GM19025 (cell line): ENCODE results near the gene HPS1.
"Not testable (repeated sequence)": the region's sequence is repeated elsewhere in the genome, so short reads cannot be mapped to it uniquely, and the experiment has no call there.

Experiments
- ATAC-seq: cut with Tn5 transposase; IDR thresholded peaks from one replicate; pipeline ENCODE4 v1.9.1; 2021; ENCODE audit warnings: mild to moderate bottlenecking, low read depth, moderate library complexity; ENCODE audit not compliant: unreplicated experiment

HPS1 gene

GRCh38 chr10:98396096-98397063 is 50.4 kb downstream of the HPS1 start:
- no peak for ATAC-seq

DNA sequence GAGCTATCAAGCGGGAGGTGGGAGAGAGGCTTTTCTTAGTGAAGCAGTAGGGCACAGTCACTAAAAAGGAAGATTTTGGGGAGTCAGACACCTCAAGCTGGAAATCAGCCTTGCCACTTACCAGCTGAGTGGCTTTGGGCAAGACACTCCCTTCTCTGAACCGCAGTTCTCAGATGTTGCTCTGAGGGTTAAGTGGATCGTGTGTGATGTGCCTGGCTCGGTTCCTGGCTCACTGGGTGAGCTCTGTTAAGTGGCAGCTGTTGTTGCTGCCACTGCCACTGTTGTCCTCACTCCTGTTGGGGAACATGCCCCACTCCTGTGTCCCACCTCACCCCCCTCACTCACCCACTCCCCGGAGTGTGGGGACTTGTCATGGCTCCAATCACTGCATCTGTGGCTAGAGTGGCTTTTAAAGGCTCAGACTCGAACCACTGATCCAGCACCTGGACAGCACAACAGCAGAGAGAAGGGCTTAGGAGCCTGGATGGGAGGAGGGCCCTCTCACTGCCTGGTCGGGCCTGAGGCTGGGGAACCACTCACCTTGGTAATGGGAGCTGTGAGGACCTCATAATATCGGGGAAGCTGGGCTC is 51.8 kb downstream of the HPS1 start:
- ATAC-seq, result no peak

GRCh38 chr10:98391578-98391991 is 55.1 kb downstream of the HPS1 start:
- no peak for ATAC-seq

- ATAC-seq, result no peak
Observed at GRCh38 chr10:98391065-98391464, 55.7 kb downstream of the HPS1 start.

GRCh38 chr10:98390406-98390805 is 56.3 kb downstream of the HPS1 start:
- no peak for ATAC-seq

- ATAC-seq, result no peak
Observed at GRCh38 chr10:98389398-98389797, 57.3 kb downstream of the HPS1 start.

DNA sequence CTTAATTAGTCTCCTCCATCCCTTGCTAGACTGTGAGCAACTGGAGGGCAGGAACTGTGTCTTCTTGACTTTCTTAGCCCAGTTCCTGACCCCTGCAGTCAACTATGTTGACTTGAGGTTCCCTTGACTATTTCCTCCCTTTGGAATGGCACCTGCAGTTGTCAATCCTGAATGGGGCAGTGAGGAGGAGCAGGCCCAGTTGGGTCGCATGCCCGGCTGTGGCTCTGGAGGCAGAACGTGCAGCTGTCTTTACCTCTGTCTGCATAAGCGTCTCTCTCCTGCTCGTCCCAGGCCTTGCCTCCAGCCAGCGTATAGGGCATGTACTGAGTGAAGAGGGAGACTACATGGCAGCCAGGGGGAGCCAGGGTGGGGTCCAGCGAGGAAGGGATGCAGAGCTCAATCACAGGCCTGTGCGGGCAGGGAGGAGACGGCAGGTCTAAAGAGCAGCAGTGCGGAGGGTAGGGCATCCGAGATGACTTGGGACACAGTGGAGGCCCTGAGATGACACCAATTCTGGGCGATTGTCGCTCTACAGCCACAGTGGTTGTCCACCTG is 58.6 kb downstream of the HPS1 start:
- ATAC-seq, result no peak

DNA sequence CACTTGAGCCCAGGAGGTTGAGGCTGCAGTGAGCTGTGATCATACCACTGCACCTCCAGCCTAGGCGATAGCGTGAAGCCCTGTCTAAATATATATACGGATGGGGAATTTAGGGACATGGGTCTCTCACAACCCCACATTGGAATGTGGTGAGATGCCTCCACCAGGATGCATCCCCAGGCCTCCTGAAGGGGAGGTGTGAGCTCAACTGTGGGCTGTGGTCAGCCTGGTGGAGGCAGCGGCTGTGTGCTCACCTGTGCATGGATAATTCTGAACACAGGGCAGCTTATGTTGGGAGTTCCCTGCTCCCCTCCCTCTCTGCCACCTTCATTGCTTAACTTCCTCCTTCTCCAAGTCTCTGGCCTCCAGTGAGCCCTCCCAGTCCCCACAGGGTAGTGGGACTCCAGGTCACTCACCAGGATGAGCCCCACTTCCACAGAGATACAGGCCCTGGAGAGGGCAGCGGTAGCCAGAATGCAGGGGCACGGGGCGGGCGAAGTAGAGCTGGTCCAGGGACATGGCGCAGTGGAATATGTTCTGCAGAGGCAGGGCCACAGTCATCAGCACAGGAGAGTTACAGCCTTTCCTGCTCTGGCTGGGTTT is 62.1 kb downstream of the HPS1 start:
- ATAC-seq, result no peak

- ATAC-seq, result no peak
Observed at GRCh38 chr10:98383869-98384268, 62.9 kb downstream of the HPS1 start.

GRCh38 chr10:98383134-98383667 is 63.5 kb downstream of the HPS1 start:
- not testable (repeated sequence) for ATAC-seq

DNA sequence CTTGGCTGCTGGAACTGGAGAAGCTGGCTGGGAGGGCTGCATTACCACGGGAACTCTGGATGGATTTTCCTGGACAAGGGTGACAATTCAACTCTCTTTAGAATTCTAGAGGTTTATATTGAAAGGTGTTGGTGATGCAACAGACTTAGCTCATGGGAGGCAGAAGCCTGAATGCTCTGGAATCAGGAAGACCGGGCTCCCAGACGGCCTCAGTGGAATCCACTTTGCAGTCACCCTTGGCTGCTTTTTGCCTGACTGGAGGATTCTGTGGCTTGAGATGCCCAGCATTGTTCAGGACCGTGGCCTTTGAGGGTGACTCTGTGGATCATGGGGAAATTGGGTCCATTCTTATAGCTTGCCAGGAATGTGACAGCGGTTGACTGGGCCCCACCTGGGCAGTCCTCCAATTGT is 64.0 kb downstream of the HPS1 start:
- ATAC-seq, result no peak

DNA sequence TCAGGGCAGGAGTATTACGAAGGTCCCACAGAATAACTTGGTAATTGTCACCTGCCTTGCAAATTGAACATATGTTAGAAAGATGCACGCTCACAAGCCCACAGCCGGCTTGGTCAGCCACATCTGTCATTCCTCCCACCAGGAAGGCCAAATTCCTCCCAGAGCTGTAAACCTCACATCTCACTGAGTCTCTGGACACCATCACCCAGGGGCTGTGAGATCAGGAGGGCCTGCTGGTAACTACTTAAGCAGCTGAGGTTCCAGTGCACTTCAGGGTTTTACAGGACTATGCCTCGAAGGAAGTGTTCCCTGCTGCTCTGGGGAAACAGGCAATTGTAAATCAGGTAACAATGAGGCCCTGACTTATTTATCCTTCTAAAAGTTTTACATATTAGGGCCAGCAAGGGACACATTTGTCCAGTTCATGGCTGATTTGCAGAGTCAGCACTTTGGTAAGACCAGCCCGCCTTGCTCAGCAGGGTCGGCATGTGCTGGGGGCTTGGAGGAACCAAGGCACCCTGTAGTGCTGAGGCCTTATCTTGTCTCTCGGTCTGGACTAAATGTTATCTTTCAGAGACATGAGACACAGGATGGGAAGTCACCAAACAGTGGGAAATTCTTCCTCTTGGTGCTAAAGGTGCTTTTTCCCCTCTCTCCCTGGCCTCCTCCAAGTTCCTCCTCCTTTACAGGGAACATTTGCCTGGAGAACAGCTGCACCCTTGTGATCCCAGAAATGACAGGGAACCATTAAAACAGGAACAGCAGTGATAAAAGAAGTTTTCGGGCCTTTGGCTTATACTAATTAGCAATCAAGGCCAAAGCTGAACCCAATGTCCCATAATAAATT is 66.0 kb downstream of the HPS1 start:
- no peak for ATAC-seq

DNA sequence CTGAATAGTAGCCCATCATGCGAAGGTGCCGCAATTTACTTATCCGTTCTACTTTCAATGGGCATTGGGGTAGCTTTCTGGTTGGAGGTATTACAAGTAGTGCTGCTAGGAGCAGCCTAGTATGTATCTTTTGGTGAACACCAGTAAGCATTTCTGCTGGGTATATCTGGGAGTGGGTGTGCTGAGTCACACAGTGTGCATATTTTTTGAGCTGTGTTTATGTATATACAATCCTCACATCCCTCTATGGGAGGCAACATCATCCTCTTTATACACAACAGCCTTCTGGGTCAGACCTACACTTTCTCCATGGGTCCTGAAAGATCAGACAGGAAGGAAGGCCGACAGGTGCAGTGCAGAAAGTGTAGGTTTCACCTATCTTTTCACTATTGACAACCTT is 68.0 kb downstream of the HPS1 start:
- ATAC-seq, result no peak

DNA sequence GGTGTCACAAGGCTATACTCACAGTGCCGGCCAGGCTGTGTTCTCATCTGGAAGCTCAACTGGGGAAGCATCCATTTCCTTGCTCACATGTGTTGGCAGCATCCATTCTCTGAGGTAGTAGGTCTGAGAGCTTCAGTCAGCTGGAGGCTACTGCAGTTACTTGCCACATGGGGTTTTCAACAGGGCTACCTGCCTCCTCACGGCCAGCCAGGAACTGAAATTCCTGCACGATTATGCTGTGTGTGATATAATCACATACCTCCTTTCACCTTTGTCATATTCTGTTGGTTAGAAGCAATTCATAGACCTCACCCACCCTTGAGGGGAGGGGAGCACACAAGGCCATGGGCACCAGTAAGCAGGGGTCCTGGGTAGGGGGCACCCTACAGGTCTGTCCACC is 69.2 kb downstream of the HPS1 start:
- ATAC-seq, result no peak

DNA sequence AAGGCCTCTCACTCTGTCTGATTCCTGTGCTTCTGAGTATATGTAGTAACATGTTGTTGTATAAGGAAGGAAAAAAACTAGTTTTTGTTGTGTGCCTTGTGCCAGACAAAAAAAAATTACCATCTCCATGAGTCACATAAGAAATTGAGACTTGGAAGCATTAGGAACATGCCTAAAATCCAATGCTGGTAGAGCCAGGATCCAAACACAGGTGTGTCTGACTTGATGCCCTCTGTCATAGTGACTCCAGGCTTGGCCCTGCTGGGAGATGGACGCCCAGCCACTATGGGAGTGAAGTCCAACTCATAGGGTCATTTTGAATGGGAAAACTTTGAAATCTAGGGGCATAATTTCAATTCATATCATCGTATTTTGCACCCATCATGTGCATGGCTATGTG is 69.7 kb downstream of the HPS1 start:
- no peak for ATAC-seq

DNA sequence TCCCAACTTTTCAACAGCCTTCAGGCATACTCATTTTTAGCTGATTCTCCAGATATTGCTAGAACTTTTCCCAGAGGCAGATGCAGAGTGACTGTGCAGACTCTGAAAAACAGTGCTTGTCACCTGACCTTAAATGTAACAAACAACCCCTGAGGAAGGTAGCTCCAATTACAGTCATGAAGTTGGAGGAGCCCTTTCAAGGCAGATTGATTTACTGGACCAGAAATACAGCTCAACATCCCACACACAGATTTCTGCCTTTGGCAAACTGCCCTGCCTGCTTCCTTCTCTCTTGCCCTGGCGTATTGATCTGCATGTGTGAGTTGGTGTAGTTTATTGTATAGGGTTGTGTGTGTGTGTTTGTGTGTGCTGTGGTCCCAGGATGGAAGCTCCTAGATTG is 70.2 kb downstream of the HPS1 start:
- no peak for ATAC-seq

DNA sequence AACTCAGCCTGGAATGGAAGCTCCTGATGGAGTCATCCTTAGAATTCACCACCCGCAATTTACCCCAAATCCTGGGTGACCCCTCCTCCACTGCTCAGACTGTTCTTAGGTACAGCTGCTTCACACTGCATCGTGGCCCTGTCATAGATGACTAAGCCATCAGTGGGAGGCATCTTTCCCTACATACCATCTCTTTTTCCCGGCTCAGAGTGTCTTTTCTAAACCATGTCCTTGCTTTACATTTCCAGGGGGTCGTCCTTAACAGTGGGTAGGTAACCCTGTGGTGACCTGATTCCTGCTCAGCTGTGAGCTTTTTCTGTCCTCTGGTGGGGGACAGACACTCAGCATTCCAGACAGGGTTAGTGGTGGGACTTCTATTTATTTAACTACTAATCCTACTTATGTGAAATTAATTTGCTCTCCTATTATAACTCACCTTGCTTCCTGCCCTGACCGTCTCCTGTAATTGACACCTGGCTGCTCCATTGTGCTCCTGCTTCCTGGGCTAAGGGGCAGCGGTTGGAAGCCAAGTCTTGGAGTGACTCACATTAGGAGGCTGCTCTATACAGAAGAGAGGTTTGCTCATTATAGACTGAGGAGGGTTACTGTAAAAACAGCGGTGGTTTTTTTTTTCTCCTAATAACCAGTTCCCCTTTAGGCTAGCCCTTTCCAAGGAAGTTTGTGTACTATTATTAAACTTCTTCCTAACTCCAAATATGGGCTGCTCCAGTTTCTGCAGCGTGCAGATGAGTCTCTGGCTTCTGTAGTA is 72.3 kb downstream of the HPS1 start:
- ATAC-seq, result no peak

- ATAC-seq, result no peak
Observed at GRCh38 chr10:98373260-98374040, 73.3 kb downstream of the HPS1 start.
